ENCODE measurements around the gene RDH8.

DNA sequence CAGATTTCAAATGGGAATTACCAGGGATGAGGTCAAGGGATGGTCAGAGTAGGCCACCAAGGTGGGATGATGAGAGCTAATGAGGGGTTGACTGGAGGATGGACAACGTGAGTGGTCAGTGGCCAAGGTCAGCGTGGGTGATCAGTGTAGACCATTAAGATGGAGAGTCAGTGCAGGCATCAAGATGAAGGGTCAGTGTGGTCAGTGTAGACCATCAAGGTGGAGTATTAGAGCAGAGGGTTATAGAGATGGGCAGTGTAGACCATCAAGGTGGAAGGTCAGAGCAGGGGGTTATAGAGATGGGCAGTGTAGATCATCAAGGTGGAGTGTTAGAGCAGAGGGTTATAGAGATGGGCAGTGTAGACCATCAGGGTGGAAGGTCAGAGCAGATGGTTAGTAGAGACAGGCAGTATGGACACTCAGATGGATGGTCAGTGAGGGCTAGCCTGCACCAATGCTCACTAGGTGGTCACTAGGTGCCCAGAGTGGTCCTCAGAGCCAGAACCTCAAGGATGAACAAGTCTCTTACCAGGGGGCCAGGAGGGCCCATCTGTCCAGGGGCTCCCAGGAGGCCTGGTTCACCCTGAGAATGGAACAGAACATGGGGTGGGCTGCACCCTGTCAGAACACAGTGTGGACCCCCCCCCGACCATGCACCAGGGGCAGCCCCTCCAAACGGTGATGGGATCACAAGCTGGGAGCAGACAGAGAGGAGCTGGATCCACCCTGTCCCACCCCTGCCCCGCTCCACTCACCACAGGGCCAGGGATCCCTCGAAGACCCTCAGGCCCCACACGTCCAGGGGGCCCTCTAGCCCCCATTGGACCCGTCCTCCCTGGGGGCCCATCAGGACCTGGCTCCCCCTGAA, 44.2 kb upstream of the RDH8 start:
- TF ChIP-seq, protein P1, sequence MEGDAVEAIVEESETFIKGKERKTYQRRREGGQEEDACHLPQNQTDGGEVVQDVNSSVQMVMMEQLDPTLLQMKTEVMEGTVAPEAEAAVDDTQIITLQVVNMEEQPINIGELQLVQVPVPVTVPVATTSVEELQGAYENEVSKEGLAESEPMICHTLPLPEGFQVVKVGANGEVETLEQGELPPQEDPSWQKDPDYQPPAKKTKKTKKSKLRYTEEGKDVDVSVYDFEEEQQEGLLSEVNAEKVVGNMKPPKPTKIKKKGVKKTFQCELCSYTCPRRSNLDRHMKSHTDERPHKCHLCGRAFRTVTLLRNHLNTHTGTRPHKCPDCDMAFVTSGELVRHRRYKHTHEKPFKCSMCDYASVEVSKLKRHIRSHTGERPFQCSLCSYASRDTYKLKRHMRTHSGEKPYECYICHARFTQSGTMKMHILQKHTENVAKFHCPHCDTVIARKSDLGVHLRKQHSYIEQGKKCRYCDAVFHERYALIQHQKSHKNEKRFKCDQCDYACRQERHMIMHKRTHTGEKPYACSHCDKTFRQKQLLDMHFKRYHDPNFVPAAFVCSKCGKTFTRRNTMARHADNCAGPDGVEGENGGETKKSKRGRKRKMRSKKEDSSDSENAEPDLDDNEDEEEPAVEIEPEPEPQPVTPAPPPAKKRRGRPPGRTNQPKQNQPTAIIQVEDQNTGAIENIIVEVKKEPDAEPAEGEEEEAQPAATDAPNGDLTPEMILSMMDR (IDR thresholded peaks at IDR 0.05) = no peak
- TF ChIP-seq, protein P2, sequence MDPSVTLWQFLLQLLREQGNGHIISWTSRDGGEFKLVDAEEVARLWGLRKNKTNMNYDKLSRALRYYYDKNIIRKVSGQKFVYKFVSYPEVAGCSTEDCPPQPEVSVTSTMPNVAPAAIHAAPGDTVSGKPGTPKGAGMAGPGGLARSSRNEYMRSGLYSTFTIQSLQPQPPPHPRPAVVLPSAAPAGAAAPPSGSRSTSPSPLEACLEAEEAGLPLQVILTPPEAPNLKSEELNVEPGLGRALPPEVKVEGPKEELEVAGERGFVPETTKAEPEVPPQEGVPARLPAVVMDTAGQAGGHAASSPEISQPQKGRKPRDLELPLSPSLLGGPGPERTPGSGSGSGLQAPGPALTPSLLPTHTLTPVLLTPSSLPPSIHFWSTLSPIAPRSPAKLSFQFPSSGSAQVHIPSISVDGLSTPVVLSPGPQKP (IDR thresholded peaks at IDR 0.05; ENCODE audit: low read depth, low read length) = no peak
- TF ChIP-seq, protein P3, sequence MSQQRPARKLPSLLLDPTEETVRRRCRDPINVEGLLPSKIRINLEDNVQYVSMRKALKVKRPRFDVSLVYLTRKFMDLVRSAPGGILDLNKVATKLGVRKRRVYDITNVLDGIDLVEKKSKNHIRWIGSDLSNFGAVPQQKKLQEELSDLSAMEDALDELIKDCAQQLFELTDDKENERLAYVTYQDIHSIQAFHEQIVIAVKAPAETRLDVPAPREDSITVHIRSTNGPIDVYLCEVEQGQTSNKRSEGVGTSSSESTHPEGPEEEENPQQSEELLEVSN (IDR thresholded peaks at IDR 0.05; ENCODE audit: borderline replicate concordance, low read depth) = no peak
- TF ChIP-seq, protein P4, sequence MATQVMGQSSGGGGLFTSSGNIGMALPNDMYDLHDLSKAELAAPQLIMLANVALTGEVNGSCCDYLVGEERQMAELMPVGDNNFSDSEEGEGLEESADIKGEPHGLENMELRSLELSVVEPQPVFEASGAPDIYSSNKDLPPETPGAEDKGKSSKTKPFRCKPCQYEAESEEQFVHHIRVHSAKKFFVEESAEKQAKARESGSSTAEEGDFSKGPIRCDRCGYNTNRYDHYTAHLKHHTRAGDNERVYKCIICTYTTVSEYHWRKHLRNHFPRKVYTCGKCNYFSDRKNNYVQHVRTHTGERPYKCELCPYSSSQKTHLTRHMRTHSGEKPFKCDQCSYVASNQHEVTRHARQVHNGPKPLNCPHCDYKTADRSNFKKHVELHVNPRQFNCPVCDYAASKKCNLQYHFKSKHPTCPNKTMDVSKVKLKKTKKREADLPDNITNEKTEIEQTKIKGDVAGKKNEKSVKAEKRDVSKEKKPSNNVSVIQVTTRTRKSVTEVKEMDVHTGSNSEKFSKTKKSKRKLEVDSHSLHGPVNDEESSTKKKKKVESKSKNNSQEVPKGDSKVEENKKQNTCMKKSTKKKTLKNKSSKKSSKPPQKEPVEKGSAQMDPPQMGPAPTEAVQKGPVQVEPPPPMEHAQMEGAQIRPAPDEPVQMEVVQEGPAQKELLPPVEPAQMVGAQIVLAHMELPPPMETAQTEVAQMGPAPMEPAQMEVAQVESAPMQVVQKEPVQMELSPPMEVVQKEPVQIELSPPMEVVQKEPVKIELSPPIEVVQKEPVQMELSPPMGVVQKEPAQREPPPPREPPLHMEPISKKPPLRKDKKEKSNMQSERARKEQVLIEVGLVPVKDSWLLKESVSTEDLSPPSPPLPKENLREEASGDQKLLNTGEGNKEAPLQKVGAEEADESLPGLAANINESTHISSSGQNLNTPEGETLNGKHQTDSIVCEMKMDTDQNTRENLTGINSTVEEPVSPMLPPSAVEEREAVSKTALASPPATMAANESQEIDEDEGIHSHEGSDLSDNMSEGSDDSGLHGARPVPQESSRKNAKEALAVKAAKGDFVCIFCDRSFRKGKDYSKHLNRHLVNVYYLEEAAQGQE (IDR thresholded peaks at IDR 0.05) = no peak
- no peak for TF ChIP-seq ZC3H11A (IDR thresholded peaks at IDR 0.05)
- TF ChIP-seq RAD21 (conservative IDR thresholded peaks at IDR 0.05 in 1 of 2, IDR thresholded peaks at IDR 0.05 in 1 of 2) = no peak
- TF ChIP-seq RFX5 (IDR thresholded peaks at IDR 0.05) = no peak
- no peak for TF ChIP-seq EP300 (IDR thresholded peaks at IDR 0.05)
- TF ChIP-seq KDM5A (IDR thresholded peaks at IDR 0.05) = no peak
- no peak for TF ChIP-seq FOXS1 (CRISPR knock-in tag; IDR thresholded peaks at IDR 0.05)
- TF ChIP-seq HEYL (CRISPR knock-in tag; IDR thresholded peaks at IDR 0.05) = no peak
- no peak for TF ChIP-seq POLR2A (IDR thresholded peaks at IDR 0.05; ENCODE audit: low read length)
- no peak for TF ChIP-seq CBX8 (IDR thresholded peaks at IDR 0.05)
- TF ChIP-seq, protein P5, sequence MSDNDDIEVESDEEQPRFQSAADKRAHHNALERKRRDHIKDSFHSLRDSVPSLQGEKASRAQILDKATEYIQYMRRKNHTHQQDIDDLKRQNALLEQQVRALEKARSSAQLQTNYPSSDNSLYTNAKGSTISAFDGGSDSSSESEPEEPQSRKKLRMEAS (IDR thresholded peaks at IDR 0.05) = no peak
